Activated naive CD4-positive, alpha-beta T cell treated with anti-CD3 and anti-CD28 coated beads, Interleukin-2, amount 50 U/mL, for 16 hours (primary cell): ENCODE results near the gene CAMKK1.
A peak's percentile ranks its signal among the peaks of the same experiment; 100 is the strongest.

Experiments used
- DNase-seq: peaks from one replicate; pipeline ENCODE4 v3.0.0-alpha.2; 2020

CAMKK1 gene

GRCh38 chr17:3895354-3895753 is 2.5 kb upstream of the CAMKK1 start:
- DNase-seq: no peak

- no peak for DNase-seq
These were observed 2.1 kb upstream of the CAMKK1 start for GRCh38 chr17:3894911-3895343.

- no peak for DNase-seq
These were observed 1.3 kb upstream of the CAMKK1 start for GRCh38 chr17:3894188-3894587.

- no peak for DNase-seq
These were observed 865 bp upstream of the CAMKK1 start for GRCh38 chr17:3893720-3894116.

GRCh38 chr17:3892095-3892998 is 506 bp downstream of the CAMKK1 start:
- DNase-seq: peak; percentile 69

- no peak for DNase-seq
These were observed 1.2 kb downstream of the CAMKK1 start for GRCh38 chr17:3891626-3892094.

GRCh38 chr17:3890878-3891219 is 2.0 kb downstream of the CAMKK1 start:
- no peak for DNase-seq

- peak; percentile 37 for DNase-seq
These were observed 2.6 kb downstream of the CAMKK1 start for GRCh38 chr17:3890082-3890877.

- DNase-seq: no peak
These were observed 3.4 kb downstream of the CAMKK1 start for GRCh38 chr17:3889325-3890012.

- DNase-seq: no peak
These were observed 4.3 kb downstream of the CAMKK1 start for GRCh38 chr17:3888343-3889171.

- DNase-seq: no peak
These were observed 5.0 kb downstream of the CAMKK1 start for GRCh38 chr17:3887804-3888203.

GRCh38 chr17:3887394-3887793 is 5.5 kb downstream of the CAMKK1 start:
- no peak for DNase-seq

- DNase-seq: no peak
These were observed 6.1 kb downstream of the CAMKK1 start for GRCh38 chr17:3886776-3887175.

GRCh38 chr17:3885970-3886369 is 6.9 kb downstream of the CAMKK1 start:
- no peak for DNase-seq

GRCh38 chr17:3885271-3885670 is 7.6 kb downstream of the CAMKK1 start:
- DNase-seq: no peak

- no peak for DNase-seq
These were observed 8.7 kb downstream of the CAMKK1 start for GRCh38 chr17:3884188-3884587.

- no peak for DNase-seq
These were observed 10.6 kb downstream of the CAMKK1 start for GRCh38 chr17:3882276-3882675.

GRCh38 chr17:3880983-3881382 is 11.9 kb downstream of the CAMKK1 start:
- no peak for DNase-seq

GRCh38 chr17:3879591-3880417 is 13.0 kb downstream of the CAMKK1 start:
- DNase-seq: no peak

- DNase-seq: no peak
These were observed 13.7 kb downstream of the CAMKK1 start for GRCh38 chr17:3879186-3879585.

- DNase-seq: no peak
These were observed 15.6 kb downstream of the CAMKK1 start for GRCh38 chr17:3877220-3877619.
